Measurements from ENCODE around the gene SRGAP1. TPM values are rescaled to one million over a fixed set of nuclear protein-coding genes. Genes with fewer than 3 reads are reported as not detected.
"Not testable (repeated sequence)": the region's sequence is repeated elsewhere in the genome, so short reads cannot be mapped to it uniquely, and the experiment has no call there.

The SRGAP1 gene
- total RNA-seq, 1 donor = 25.8 TPM

GRCh38 chr12:64122154-64122553 is 277.7 kb downstream of the SRGAP1 start:
- TF ChIP-seq CTCF (IDR thresholded peaks at IDR 0.05; ENCODE audit: insufficient read depth, low read length) = no peak
- DNase-seq (ENCODE audit: low read depth) = no peak
- H3K4me3 ChIP-seq (ENCODE audit: low read depth, low read length) = no peak overlapping the region

DNA sequence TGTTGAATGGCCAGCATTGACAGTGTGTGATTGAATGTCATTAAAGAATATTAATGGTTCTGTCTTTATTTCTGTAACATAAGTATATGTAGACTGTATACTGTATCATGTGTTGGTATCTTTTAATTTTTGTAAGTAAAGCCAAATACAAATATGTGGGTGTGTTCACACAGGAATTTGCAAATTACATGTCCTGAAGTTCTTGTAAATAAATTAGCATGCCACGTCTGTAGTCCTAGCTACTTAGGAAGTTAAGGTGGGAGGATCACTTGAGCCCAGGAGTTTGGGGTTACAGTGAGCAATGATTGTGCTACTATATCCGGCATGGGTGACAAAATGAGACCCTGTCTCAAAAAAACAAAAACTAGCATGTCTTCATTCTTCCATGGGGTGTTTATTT is 278.5 kb downstream of the SRGAP1 start:
- H3K4me3 ChIP-seq (ENCODE audit: low read depth, low read length) = no peak overlapping the region
- TF ChIP-seq CTCF (IDR thresholded peaks at IDR 0.05; ENCODE audit: insufficient read depth, low read length) = no peak

DNA sequence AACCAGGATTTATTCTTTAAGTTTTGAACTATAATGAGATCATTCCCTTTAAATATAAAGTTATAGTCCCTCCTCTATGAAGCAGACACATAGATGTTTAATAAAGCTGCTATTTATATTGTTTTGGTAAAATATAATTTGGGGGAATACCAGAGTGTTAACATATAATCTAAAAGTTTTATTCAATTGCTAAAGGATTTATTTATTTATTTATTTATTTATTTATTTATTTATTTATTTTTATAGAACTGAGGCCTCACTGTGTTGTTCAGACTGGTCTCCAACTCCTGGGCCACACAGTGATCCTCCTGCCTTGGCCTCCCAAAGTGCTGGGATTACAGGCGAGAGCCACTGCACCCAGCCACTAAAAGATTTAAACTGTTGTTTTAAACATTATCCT is 278.9 kb downstream of the SRGAP1 start:
- no peak for DNase-seq (ENCODE audit: low read depth)
- TF ChIP-seq CTCF (IDR thresholded peaks at IDR 0.05; ENCODE audit: insufficient read depth, low read length) = no peak
- H3K4me3 ChIP-seq (ENCODE audit: low read depth, low read length) = no peak overlapping the region

More for the DNA sequence above, 278.5 kb downstream of the SRGAP1 start:
- no peak for DNase-seq (ENCODE audit: low read depth)

- DNase-seq (ENCODE audit: low read depth) = peak; percentile 30
- no peak overlapping the region for H3K4me3 ChIP-seq (ENCODE audit: low read depth, low read length)
- no peak for TF ChIP-seq CTCF (IDR thresholded peaks at IDR 0.05; ENCODE audit: insufficient read depth, low read length)
Observed at GRCh38 chr12:64124511-64125197, 280.2 kb downstream of the SRGAP1 start.

DNA sequence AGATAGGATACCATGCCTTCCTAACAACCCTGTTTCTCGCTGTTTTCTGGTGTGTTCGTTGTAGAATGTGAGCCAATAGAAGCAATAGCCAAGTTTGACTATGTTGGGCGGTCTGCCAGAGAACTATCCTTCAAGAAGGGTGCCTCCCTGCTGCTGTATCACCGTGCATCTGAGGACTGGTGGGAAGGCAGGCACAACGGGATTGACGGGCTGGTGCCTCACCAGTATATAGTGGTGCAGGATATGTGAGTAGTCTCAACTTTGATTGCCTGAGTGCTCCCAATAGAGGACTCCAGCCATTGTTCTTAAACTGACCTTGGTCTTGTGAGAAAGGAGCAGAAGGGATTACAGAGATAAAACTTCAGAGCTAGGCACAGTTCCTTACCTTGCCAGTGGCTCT is 281.4 kb downstream of the SRGAP1 start:
- TF ChIP-seq CTCF (IDR thresholded peaks at IDR 0.05; ENCODE audit: insufficient read depth, low read length) = no peak
- DNase-seq (ENCODE audit: low read depth) = peak; percentile 23

DNA sequence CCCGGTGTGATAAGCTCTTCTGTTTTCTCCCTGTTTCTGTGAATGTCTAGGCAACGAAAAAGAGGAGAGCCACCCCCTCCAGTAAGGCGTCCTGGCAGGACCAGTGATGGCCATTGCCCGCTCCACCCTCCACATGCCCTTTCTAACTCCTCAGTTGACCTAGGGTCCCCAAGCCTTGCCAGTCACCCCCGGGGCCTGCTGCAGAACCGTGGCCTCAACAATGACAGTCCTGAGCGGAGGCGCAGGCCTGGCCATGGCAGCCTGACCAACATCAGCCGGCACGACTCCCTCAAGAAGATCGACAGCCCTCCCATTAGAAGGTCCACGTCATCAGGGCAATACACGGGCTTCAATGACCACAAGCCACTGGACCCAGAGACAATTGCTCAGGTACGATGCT is 283.3 kb downstream of the SRGAP1 start:
- no peak for TF ChIP-seq CTCF (IDR thresholded peaks at IDR 0.05; ENCODE audit: insufficient read depth, low read length)

More for the DNA sequence above, 281.4 kb downstream of the SRGAP1 start:
- H3K4me3 ChIP-seq (ENCODE audit: low read depth, low read length) = no peak overlapping the region

GRCh38 chr12:64128366-64128765 is 283.9 kb downstream of the SRGAP1 start:
- DNase-seq (ENCODE audit: low read depth) = no peak
- TF ChIP-seq CTCF (IDR thresholded peaks at IDR 0.05; ENCODE audit: insufficient read depth, low read length) = no peak
- H3K4me3 ChIP-seq (ENCODE audit: low read depth, low read length) = no peak overlapping the region

More for the DNA sequence above, 283.3 kb downstream of the SRGAP1 start:
- no peak overlapping the region for H3K4me3 ChIP-seq (ENCODE audit: low read depth, low read length)
- no peak for DNase-seq (ENCODE audit: low read depth)

GRCh38 chr12:64130476-64130875 is 286.0 kb downstream of the SRGAP1 start:
- H3K4me3 ChIP-seq (ENCODE audit: low read depth, low read length); DNase-seq (ENCODE audit: low read depth): not testable (repeated sequence)

DNA sequence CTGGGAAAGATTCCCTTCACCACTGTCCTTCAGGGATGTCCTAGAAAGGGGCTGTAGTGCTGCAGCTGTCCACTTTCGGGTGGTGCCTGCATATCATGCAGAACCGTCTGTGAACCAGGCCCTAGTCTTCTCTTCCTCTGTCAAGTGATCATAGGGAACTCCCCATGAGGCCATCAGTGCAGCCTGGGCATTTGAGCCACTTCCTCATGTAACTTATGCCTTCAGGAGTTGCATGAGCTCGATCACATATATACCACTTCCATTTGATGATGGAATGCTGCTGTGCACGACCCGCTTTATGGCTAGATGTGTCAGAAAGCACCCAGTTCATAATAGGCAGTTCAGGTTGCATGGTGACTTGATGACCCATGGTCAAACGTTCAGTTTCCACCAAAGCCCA is 287.0 kb downstream of the SRGAP1 start:
- not testable (repeated sequence) for DNase-seq (ENCODE audit: low read depth); H3K4me3 ChIP-seq (ENCODE audit: low read depth, low read length)

- not testable (repeated sequence) for DNase-seq (ENCODE audit: low read depth)
Observed at GRCh38 chr12:64132672-64133071, 288.2 kb downstream of the SRGAP1 start.

More at GRCh38 chr12:64132672-64133071, 288.2 kb downstream of the SRGAP1 start:
- H3K4me3 ChIP-seq (ENCODE audit: low read depth, low read length) = not testable (repeated sequence)
